Loucy (cell line): Measurements from ENCODE around the gene LRRC41.

Experiments
- EZH2phosphoT487 ChIP-seq: fragments of 200-600 bp; IDR thresholded peaks from 2 replicates; pipeline ENCODE4 v1.6.1; 2018; ENCODE audit warnings: antibody characterized with exemption, mild to moderate bottlenecking, moderate library complexity, borderline replicate concordance
- TF ChIP-seq, protein P1 (sequence below): fragments of 200-600 bp; sonication (generic); conservative IDR thresholded peaks from 2 replicates; pipeline ENCODE4 v1.5.1; 2014; ENCODE audit warnings: mild to moderate bottlenecking, antibody characterized with exemption, low read length

DNA sequence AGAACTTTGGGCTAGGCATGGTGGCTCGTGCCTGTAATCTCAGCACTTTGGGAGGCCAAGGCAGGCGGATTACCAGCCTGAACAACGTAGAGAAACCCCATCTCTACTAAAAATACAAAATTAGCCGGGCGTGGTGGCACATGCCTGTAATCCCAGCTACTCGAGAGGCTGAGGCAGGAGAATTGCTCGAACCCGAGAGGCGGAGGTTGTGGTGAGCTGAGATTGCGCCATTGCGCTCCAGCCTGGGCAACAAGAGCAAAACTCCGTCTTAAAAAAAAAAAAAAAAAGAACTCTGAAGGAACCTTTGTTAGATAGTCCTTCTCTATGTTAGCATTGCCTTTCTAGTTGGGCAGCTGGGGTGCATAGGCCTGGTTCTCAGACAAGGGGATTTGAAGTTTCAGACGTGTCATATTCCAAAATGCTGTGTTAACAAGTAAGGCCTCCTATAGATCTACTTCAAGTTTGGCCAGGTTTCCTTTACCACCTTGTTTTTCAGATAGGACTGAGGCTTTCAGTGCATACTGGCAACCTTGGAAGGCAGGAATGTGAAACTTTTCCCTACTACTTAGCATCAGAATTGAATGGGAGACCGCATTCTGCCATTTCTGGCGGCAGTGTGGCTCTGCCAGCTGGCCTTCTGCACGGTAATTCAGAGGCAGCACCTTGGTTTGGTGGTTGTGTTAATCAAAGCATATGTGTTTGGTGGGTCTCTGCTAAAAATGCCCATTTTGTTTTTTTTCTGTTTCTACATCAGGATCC is 6.2 kb upstream of the LRRC41 start:
- TF ChIP-seq, protein P1, sequence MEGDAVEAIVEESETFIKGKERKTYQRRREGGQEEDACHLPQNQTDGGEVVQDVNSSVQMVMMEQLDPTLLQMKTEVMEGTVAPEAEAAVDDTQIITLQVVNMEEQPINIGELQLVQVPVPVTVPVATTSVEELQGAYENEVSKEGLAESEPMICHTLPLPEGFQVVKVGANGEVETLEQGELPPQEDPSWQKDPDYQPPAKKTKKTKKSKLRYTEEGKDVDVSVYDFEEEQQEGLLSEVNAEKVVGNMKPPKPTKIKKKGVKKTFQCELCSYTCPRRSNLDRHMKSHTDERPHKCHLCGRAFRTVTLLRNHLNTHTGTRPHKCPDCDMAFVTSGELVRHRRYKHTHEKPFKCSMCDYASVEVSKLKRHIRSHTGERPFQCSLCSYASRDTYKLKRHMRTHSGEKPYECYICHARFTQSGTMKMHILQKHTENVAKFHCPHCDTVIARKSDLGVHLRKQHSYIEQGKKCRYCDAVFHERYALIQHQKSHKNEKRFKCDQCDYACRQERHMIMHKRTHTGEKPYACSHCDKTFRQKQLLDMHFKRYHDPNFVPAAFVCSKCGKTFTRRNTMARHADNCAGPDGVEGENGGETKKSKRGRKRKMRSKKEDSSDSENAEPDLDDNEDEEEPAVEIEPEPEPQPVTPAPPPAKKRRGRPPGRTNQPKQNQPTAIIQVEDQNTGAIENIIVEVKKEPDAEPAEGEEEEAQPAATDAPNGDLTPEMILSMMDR, result no peak
- TF ChIP-seq EZH2phosphoT487, result no peak
